SHP77 (cell line): ENCODE data around the gene PRKCSH.
"Not testable (repeated sequence)": the region's sequence is repeated elsewhere in the genome, so short reads cannot be mapped to it uniquely, and the experiment has no call there.

Experiments used
- DNase-seq, 2 experiments: peaks; one replicate each; lab custom pipeline; 2025; lab: John Stamatoyannopoulos, UW

Gene PRKCSH

GRCh38 chr19:11475343-11475742 is 39.9 kb downstream of the PRKCSH start:
- DNase-seq, result not testable (repeated sequence)

DNA sequence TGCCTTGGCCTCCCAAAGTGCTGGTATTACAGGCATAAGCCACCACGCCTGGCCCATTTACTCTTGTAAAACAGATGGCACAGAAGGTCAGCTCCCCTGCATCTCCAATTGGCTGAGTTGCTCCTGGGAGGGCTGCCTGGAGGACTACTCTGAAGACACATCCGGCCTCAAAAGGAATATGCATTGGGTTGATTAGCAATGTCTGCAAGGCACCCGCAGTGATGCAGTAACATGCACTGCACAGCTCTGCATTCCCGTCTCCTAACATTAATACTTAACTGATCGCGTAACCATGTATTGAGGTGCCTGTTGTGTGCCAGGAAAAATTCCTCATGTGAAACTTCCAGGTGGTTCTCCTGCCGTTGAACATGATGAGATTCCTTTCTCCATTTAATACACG is 40.4 kb downstream of the PRKCSH start:
- no peak for DNase-seq

- no peak for DNase-seq
Observed at GRCh38 chr19:11478167-11479089, 43.0 kb downstream of the PRKCSH start.

GRCh38 chr19:11479090-11479897 is 43.9 kb downstream of the PRKCSH start:
- DNase-seq, result peak; percentile 74 to 75

DNA sequence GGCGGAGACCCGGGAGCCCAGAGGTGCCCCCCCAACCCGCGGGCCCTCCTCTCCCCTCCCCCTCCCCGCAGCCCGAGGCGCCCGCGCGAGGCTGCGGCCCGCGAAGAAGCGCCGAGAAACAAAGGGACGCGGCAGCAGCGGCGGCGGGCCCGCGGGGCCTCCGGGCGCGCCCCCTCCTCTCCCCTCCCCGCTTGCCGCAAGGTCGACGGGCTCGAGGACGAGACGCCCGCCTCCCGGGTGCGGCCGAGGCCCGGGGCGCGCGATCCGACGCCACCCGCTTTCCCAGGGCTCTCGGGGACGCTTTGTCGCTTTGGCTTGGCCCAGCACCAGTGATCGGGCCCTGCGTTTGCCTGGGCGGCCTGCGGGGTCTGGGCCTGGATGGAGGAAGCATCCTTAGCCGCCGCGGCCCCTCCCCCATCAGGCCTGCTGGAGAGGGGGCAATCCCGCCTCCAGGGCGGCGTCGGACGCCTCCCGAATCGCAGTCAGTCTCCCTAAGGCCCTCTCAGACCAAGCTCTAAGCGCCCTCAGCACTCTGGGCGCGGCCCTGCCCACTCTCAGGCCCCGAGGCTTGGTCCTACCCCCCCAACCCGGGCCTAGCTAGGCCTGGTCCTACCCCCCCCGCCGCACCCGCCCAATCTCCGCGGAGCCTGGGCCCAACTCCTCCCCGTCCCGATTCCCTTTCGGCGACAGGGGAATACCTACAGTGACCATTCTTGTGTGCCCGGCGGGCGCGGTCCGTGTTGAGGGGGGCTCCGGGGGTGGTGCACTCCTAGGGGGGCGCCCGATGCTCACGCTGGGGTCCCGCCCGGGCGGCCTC is 44.7 kb downstream of the PRKCSH start:
- no peak for DNase-seq

DNA sequence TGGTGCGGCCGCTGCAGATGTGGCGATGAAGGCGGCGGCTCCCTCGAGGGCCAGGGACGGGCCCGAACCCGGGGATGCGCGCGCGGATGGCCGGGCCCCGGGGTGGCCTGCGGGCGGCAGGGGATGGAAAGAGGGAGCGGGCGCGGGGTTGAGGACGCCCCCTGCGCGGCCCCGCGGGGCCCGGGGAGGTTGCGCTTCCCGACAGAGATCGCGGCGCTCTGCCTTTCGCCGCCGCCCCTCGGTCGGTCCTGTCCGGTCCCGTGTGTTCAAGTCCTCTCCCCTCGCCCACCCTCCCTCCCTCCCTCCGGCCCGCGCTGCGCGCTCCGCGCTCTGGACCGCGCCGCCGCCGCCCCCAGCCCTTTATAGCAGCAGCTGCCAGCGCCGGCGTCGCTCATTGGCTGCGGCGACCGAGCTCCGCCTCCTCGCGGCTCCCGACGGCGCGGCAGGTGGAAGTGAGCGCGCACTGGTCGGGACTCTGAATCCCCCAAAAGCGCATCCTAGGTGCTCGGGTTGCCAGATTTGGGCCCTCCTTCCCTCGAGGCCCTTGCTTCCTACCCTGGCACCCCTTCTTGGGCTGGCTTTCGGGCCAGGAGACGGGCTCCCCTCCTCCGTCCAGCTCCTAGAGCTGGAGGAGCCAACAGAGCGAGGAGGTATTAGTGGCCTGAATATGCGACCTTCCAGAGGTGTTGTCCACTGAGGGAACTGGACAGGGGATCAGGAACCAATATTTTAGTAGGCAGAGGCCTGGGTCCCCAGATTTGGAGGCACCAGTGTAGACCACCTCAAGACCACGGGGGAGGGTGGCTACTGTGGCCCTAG is 45.5 kb downstream of the PRKCSH start, which contains the start of gene ELAVL3:
TSS of gene ELAVL3 (minus strand) at position 332 of the 819 bp plus-strand sequence. CDS start 438 bp downstream, outside the sequence.
- peak; percentile 43 to 69 for DNase-seq

DNA sequence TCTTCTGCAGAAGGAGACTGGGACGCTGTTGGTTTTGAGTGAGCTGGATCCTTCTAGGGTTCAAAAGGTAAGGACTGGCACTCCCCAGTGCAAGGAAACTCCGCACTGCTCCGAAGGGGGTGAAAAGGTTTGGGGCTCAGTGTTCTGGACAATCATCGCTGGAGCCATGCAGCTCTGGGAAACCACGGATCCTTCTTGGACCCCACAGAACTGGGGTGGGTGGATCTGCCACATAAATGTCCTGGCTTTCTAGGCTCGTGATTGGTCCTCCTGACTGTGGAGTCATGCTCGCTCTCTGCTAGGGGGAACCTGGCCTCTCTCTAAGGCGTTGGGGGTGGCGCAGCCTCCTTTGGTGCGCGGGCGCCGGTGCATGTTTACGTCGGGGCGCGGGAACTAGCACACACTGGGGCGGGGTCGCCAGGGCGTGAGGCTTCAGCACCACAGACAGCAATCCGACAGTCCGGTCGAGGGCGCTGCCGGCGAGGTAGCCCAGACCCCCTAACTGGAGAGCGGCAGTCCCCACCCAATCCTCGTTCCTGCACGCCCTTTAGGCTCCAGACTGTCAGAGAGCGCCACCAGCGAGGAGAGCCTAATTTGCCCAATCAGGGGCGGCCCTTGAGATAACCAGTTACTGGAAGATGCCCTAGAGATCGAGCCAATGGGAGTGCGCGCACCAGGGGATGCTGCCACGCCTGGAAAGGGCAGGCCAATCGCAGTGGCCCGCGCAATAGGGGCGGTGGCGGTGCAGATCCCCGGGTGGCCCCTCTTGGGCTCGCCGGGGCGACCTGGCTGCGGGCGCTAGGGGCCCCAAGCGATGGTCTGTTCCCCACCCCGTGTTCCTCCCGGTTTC is 46.3 kb downstream of the PRKCSH start:
- peak; percentile 93 to 94 for DNase-seq

DNA sequence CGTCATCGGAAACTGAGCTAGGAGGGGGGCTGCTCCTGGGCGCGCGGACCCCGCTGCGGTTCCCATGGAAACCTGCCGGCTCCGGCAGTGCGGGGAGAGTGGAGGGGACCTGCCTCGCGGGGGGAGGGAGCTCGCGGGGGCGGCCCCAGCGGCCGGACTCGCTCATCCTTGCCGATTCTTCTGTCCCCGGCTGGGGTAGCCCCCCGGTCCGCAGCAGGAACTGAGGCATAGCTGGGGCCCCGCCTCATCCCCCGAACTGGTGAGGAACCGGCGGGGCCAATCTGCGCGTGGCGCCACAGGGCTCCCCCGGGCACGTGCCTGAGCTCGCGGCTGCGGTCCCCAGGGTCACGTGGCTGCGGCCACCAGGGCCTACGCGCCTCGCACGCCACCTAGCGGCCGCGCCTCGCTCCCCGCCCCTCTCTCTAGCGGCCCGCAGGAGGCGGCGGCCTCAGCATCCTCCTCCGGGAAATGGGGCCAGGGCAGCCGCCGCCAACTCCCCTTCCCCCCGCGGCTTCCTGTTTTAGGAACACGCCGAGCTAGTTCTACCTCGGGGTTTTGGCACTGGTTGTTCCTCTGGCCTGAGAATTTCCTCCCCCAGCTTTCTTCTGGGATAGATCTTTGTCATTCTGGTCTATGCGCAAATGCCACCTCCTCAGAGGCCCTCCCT is 47.1 kb downstream of the PRKCSH start:
- peak; percentile 68 to 87 for DNase-seq

GRCh38 chr19:11483366-11484111 is 48.1 kb downstream of the PRKCSH start:
- DNase-seq, result no peak

DNA sequence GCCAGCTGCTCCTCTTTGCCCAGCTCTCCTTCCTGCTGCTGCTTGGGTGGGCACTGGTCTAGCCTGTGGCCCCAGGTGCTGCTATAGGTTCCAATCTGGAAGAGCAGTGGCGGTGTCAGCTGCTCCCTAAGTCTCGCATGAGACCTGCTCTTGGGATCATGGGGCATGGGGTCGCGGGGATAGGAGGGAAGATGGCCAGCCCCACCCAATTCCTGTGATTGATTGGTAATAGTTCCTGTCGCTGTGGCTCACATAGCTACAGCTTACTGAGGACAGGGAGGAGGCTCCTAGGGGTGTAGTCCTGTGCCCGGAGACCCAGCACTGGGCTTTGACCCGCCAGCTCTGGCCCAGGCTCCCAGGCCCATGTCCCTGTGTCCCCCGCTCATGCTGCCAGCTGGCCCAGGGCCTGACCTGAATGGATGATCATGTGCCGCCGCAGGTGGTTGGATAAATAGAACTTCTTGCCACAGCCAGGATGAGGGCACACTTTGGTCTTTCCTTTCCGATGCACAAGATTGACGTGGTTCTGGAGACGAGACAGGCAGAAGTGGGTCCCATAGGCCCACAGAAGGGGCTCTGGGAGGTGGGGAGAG is 49.9 kb downstream of the PRKCSH start:
- no peak for DNase-seq

DNA sequence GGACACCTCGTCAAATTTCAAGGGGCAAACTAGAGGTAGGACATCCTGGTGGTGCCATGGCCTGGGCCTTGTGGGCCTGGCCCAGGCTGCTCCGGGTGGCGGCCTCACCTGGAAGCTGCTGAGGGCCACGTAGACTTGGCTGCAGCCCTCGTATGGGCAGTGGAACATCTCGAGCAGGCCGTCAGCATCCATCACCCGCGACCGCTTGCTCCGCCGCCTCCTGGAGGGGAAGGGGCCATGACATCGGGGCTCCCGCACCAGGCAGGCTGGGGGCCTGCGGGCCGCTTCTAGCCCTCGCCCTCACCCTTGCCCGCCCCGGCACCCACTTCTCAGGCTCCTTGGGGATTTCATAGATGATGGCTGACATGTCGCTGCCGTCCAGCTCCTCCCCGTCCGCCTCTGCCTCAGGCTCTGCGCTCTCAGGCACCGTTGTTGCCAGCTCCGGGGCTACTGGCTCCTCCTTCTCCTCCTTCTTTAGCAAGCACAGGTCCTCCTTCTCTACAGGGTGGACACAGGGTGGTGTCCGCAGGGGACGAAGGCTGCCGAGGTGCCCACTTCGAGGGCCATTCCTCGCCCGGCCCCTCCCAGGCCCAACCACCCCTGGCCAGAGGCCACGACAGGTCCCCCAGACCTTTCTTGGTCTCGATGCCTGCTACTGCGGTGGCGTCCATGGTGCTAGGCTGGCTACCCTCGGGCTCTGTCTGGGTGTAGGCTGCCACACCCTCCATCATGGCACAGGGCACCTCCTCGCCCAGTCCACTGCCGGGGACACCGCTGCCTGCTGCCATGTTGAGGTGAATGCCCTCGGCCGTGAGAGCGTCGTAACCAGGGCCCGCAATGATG is 51.4 kb downstream of the PRKCSH start:
- no peak for DNase-seq

DNA sequence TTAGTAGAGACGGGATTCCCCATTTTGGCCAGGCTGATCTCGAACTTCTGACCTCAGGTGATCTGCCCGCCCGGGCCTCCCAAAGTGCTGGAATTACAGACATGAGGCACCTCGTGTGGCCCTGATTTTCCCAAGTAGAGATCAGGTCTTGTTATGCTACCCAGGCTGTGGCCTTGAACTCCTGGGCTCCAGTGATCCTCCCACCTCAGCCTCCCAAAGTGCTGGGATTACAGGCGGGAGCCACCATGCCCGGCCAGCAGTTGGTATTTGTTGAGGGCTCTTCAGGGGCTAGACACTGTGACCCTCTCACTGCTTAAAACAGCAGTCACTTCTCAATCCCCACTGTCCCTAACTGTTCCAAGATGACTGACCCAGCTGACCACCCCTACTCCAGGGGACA is 53.9 kb downstream of the PRKCSH start:
- DNase-seq, result no peak

DNA sequence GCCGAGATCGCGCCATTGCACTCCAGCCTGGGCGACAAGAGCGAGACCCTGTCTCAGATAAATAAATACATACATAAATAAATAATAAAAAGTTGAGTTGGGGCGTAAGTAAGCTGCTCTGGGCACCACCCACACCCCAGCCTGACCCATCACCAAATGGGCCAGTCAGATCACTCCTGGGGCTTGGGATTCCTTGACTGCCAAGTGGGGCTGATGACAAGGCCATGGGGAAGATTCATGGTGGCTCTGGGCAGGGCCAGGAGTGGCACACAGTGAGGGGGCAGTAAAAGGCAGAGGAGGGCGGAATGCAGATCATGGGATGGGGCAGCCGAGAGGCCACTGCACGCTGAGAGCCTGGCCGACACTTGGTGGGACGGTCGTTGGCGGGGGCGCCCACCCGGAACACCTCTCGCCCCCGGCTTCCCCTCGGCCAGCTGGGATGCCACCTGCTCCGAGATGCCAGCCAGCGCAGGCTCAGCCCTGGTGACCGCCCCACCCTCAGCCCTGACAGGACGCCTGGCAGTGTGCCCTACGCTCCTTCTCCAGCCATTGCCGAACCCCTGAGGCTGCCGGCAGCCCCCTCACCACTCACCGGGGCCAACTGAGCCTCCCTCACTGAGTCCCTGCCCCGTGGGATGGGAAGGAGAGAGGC is 59.3 kb downstream of the PRKCSH start:
- no peak for DNase-seq

DNA sequence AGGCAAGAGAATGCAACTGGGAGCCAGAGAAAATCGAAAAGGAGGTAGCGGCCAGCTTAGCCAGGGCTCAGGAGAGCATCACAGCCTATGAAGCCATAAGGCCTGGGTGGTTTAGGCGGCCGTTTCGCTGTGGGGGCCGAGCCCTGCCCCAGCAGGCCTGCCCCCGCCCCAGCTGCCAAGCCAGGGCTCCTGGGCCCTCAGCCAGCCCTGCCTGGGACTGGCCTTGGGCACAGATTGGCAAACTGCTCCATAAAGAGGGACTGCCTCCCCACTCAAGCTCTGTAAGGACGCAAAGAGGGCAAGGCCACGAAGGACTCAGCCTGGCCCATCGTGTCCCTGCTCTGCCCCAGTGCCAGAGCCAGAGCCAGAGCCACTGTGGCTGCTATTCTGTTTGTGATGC is 60.0 kb downstream of the PRKCSH start:
- no peak for DNase-seq

DNA sequence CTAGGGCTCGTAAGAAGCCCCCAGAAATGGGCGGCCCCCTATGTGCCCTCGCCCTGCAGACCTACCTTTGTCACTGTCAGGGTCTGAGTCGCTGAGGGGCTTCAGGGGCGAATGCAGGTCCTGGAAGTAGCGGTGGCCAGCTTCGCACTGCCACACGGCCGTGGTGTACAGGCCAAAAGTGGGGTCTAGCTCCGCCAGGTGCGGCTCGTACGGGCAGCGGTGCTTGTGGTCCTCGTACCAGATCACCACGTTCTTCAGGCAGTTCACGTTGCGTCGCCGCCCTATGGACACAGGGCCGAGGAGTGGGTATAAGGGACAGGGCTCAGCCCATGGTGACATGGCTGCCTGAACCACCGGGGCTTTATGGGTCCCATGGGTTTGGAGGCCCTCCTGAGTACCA is 60.5 kb downstream of the PRKCSH start:
- no peak for DNase-seq

- DNase-seq, result peak; percentile 38 to 59
Observed at GRCh38 chr19:11496391-11497163, 61.1 kb downstream of the PRKCSH start.
